Right renal pelvis (tissue), 4 donors: ENCODE results near the gene AMOTL2. TPM values are rescaled to one million over a fixed set of nuclear protein-coding genes. Genes with fewer than 3 reads are reported as not detected.

Experiments used
- polyA plus RNA-seq, 4 donors: library from polyadenylated mRNA; unstranded; fragments of 120-200 nt; gene quantifications; one replicate each; pipeline ENCODE4 v1.2.1, GENCODE V29; 2013; ENCODE audit not compliant: insufficient read length in 4 of 4

AMOTL2 gene
- polyA plus RNA-seq, 4 donors: 81.9 to 98.2 (median 93.6) TPM

Other genes with a start within 250 kb of the AMOTL2 start
- 100 to 1,000 TPM in 2 of 4 donors, 10 to 100 TPM in 2; 82.2 to 104 (median 99.2) TPM for gene RYK, start 123.6 kb downstream of the AMOTL2 start, polyA plus RNA-seq
- 100 to 1,000 TPM; 118 to 155 (median 147) TPM for gene ANAPC13, start 111.5 kb upstream of the AMOTL2 start, polyA plus RNA-seq
- 10 to 100 TPM; 30.3 to 37.7 (median 37.2) TPM for gene CEP63, start 111.6 kb upstream of the AMOTL2 start, polyA plus RNA-seq